A549 (cell line): ENCODE data around the gene SLC6A6. TPM values are rescaled to one million over a fixed set of nuclear protein-coding genes. Genes with fewer than 3 reads are reported as not detected.

ENCODE experiments used
- ATAC-seq, 2 experiments: fragments of 200-7000 bp in 1 of 2; fragments of >200 bp in 1 of 2; cut with Nextera tagmentation in 1 of 2; cut with Tn5 transposase in 1 of 2; 3 replicates each; pipeline versions ENCODE4 v1.8.0 to v1.9.1; 2018 to 2020; ENCODE audit warnings: mild to moderate bottlenecking in 1 of 2, moderate library complexity in 1 of 2
- CTCF ChIA-PET: fragments of 300-600 bp; sonication (Branson Sonifier 250); formaldehyde crosslinking; extraction: SDS; loops from one replicate; lab custom pipeline; 2021; ENCODE audit warnings: antibody characterized with exemption, inconsistent platforms; lab: Yijun Ruan, JAX
- POLR2A ChIA-PET: fragments of 350-600 bp; formaldehyde crosslinking; extraction: SDS; loops from one replicate; lab custom pipeline; 2021; ENCODE audit warnings: antibody characterized with exemption, inconsistent platforms; lab: Yijun Ruan, JAX
- DNase-seq, 2 experiments: peaks; one replicate each; pipeline versions ENCODE4 v3.0.0 to v3.0.0-alpha.2; 2011 to 2016; ENCODE audit warnings: low read depth in 1 of 2, low spot score in 1 of 2
- FAIRE-seq: peaks from 2 replicates; lab custom pipeline; 2011; peaks lifted over from hg19 to GRCh38; lab: Jason Lieb, UNC
- H3K27ac ChIP-seq, 2 experiments: fragments of >200 bp; sonication (Bioruptor Twin); formaldehyde crosslinking; 3 replicates each; pipeline ENCODE4 v1.5.1; 2016 to 2017
- H3K4me1 ChIP-seq: fragments of >200 bp; sonication (Bioruptor Twin); formaldehyde crosslinking; 3 replicates; pipeline ENCODE4 v1.6.1; 2016
- H3K4me2 ChIP-seq: fragments of >200 bp; sonication (Bioruptor Twin); formaldehyde crosslinking; 3 replicates; pipeline ENCODE4 v1.6.1; 2016
- H3K4me3 ChIP-seq: fragments of >200 bp; sonication (Bioruptor Twin); formaldehyde crosslinking; 3 replicates; pipeline ENCODE4 v1.5.1; 2016
- H3K9me3 ChIP-seq: fragments of >200 bp; sonication (Bioruptor Twin); formaldehyde crosslinking; 3 replicates; pipeline ENCODE4 v1.6.1; 2016
- ATOH8 ChIP-seq: fragments of 250-450 bp; sonication (Bioruptor Pico); IDR thresholded peaks from 2 replicates; pipeline ENCODE4 v1.5.0; 2020; ENCODE audit warnings: low read depth, mild to moderate bottlenecking, moderate library complexity
- CBX2 ChIP-seq: fragments of 200-600 bp; sonication (generic); IDR thresholded peaks from 2 replicates; pipeline ENCODE4 v1.6.1; 2016; ENCODE audit warnings: low read depth, mild to moderate bottlenecking, borderline replicate concordance
- CBX8 ChIP-seq: fragments of 200-600 bp; sonication (generic); IDR thresholded peaks from 2 replicates; pipeline ENCODE4 v1.6.1; 2016
- CEBPB ChIP-seq, 2 experiments: fragments of >200 bp in 1 of 2; sonication (Bioruptor Twin) in 1 of 2; formaldehyde crosslinking in 1 of 2; IDR thresholded peaks; 2 replicates each; pipeline ENCODE4 v1.6.1; 2012 to 2016
- EHF ChIP-seq: fragments of 250-450 bp; sonication (Bioruptor Pico); IDR thresholded peaks from 2 replicates; pipeline ENCODE4 v1.5.0; 2020; ENCODE audit warnings: mild to moderate bottlenecking
- EHMT2 ChIP-seq: fragments of 200-600 bp; sonication (generic); IDR thresholded peaks from 2 replicates; pipeline ENCODE4 v1.6.1; 2016; ENCODE audit warnings: antibody characterized with exemption, low read depth, mild to moderate bottlenecking, moderate library complexity
- EP300 ChIP-seq, 2 experiments: fragments of >200 bp; sonication (Bioruptor Twin); formaldehyde crosslinking; IDR thresholded peaks; 2 replicates in 1 of 2; 3 replicates in 1 of 2; pipeline ENCODE4 v1.6.1; 2016 to 2017
- ESRRA ChIP-seq: fragments of 150-350 bp; IDR thresholded peaks from 2 replicates; pipeline ENCODE4 v1.6.1; 2014; ENCODE audit warnings: mild to moderate bottlenecking, low read length, borderline replicate concordance
- HOXA7 ChIP-seq: fragments of 250-450 bp; sonication (Bioruptor Pico); IDR thresholded peaks from 2 replicates; pipeline ENCODE4 v1.5.0; 2020; ENCODE audit warnings: mild to moderate bottlenecking, moderate library complexity
- JUNB ChIP-seq: fragments of >200 bp; sonication (Bioruptor Twin); formaldehyde crosslinking; IDR thresholded peaks from 2 replicates; pipeline ENCODE4 v1.6.1; 2016
- KDM1A ChIP-seq: fragments of 200-600 bp; sonication (generic); IDR thresholded peaks from 2 replicates; pipeline ENCODE4 v1.6.1; 2016; ENCODE audit warnings: low read depth, mild to moderate bottlenecking
- NFE2L2 ChIP-seq: fragments of 150-350 bp; conservative IDR thresholded peaks from 2 replicates; pipeline ENCODE4 v1.6.1; 2014; ENCODE audit warnings: low read length
- NPAS2 ChIP-seq: fragments of 250-450 bp; sonication (Bioruptor Pico); IDR thresholded peaks from 2 replicates; pipeline ENCODE4 v1.8.0; 2022; ENCODE audit warnings: mild to moderate bottlenecking, moderate library complexity, borderline replicate concordance
- PBX3 ChIP-seq: IDR thresholded peaks from 2 replicates; pipeline ENCODE4 v1.6.1; 2012
- PHF8 ChIP-seq: fragments of 200-600 bp; sonication (generic); IDR thresholded peaks from 2 replicates; pipeline ENCODE4 v1.6.1; 2016; ENCODE audit warnings: low read depth, mild to moderate bottlenecking, antibody characterized with exemption, moderate library complexity, borderline replicate concordance
- POLR2AphosphoS2 ChIP-seq: conservative IDR thresholded peaks from 2 replicates; pipeline ENCODE4 v1.6.1; 2012; ENCODE audit warnings: low read length, improper control_type of control experiment, inconsistent platforms
- RAD21 ChIP-seq, 2 experiments: fragments of >200 bp in 1 of 2; sonication (Bioruptor Twin) in 1 of 2; formaldehyde crosslinking in 1 of 2; IDR thresholded peaks in 1 of 2; conservative IDR thresholded peaks in 1 of 2; 2 replicates in 1 of 2; 3 replicates in 1 of 2; pipeline ENCODE4 v1.6.1; 2012 to 2018; ENCODE audit warnings: inconsistent platforms in 1 of 2
- RCOR1 ChIP-seq: fragments of 150-350 bp; IDR thresholded peaks from 2 replicates; pipeline ENCODE4 v1.6.1; 2014; ENCODE audit warnings: antibody characterized with exemption, low read length, low read depth
- RNF2 ChIP-seq: fragments of 200-600 bp; sonication (generic); IDR thresholded peaks from 2 replicates; pipeline ENCODE4 v1.6.1; 2016; ENCODE audit warnings: low read depth, mild to moderate bottlenecking, antibody characterized with exemption, moderate library complexity, borderline replicate concordance
- SREBF2 ChIP-seq: fragments of 450-650 bp; IDR thresholded peaks from 2 replicates; pipeline ENCODE4 v1.6.1; 2014; ENCODE audit warnings: mild to moderate bottlenecking, moderate library complexity
- TFCP2L1 ChIP-seq: fragments of 250-450 bp; sonication (Bioruptor Pico); IDR thresholded peaks from 2 replicates; pipeline ENCODE4 v1.5.0; 2021; ENCODE audit warnings: mild to moderate bottlenecking
- ZNF302 ChIP-seq: fragments of 250-450 bp; sonication (Bioruptor Pico); IDR thresholded peaks from 2 replicates; pipeline ENCODE4 v1.9.0; 2021; ENCODE audit warnings: inconsistent platforms, mild to moderate bottlenecking, moderate library complexity
- ZSCAN20 ChIP-seq: fragments of 250-450 bp; sonication (Bioruptor Pico); IDR thresholded peaks from 2 replicates; pipeline ENCODE4 v1.8.0; 2022; ENCODE audit warnings: mild to moderate bottlenecking, moderate library complexity
- WGBS: methylation state at CpG from one replicate; pipeline ENCODE4 v1.1.6; 2017; ENCODE audit errors: missing lambda C conversion rate; 5-methylcytosine and 5-hydroxymethylcytosine counted together
- polyA plus RNA-seq, 4 experiments: library from polyadenylated mRNA; depleted of rRNA in 3 of 4; stranded (reverse); fragments of >200 nt; fragmentation: RNase III in 1 of 4; extraction: RNeasy Plus Mini Kit Qiagen cat#74134 plus additional on column Dnase treatment in 1 of 4; gene quantifications; 2 replicates in 3 of 4; 3 replicates in 1 of 4; pipeline ENCODE4 v1.2.3, GENCODE V29; 2011 to 2017
- TF ChIP-seq, protein P1 (sequence below): fragments of 150-350 bp; IDR thresholded peaks from 2 replicates; pipeline ENCODE4 v1.6.1; 2014; ENCODE audit warnings: low read depth, mild to moderate bottlenecking, low read length
- TF ChIP-seq, protein P2 (sequence below): fragments of 200-600 bp; sonication (generic); IDR thresholded peaks from 2 replicates; pipeline ENCODE4 v1.6.1; 2016; ENCODE audit warnings: antibody characterized with exemption, mild to moderate bottlenecking, moderate library complexity

Gene SLC6A6
- polyA plus RNA-seq, 2 of the 4 experiments (the other 2 are of a cell fraction) = 73.3 to 73.8 TPM

DNA sequence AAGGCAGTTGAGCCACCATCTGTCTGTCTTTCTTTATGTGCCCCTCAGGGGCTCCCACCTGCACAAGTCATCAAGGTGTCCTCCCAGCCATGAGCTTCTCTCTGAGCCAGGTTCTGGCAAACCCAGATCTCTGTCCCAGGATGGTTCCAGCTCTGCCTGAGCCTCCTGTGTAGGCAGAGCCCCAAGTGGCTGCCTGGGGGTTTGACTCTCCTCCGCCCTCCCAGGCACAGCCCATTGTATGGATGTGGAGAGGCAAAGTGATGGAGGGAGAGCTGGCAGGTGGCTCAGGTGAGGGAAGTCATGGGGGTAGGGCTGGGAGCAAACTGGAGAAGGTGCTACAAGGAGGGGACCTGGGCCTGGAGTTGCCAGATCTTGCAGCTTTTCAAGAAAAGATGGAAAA is 80.9 kb downstream of the SLC6A6 start:
- POLR2A ChIA-PET = no interaction called here
- Histone ChIP-seq H3K4me3 (no peak overlapping the region), H3K4me2 (no peak overlapping the region), H3K9me3 (no peaks in the 10 kb centered on the region), H3K4me1 (0 out of 3 replicates have a peak, but pooled peaks cover 3% of the 10 kb centered on the region), H3K27ac (no peak overlapping the region)
- CTCF ChIA-PET = interaction anchor here (0.8 to 1.9 kb wide), 3 partner anchors 15 to 280 kb away, joined by 3 to 11 read pairs (median 6); no protein-coding TSS in a partner anchor
- ATAC-seq (no peak), DNase-seq (no peak), FAIRE-seq (no peak)
- TF ChIP-seq HOXA7 (CRISPR knock-in tag) = no peak
- TF ChIP-seq CBX8 = no peak
- no peak for TF ChIP-seq CBX2
- no peak for TF ChIP-seq EHMT2
- TF ChIP-seq NFE2L2 = no peak
- no peak for TF ChIP-seq PBX3
- TF ChIP-seq CEBPB (IDR thresholded peaks at IDR 0.05) = no peak
- no peak for TF ChIP-seq RCOR1
- no peak for TF ChIP-seq RAD21 (conservative IDR thresholded peaks at IDR 0.05 in 1 of 2, IDR thresholded peaks at IDR 0.05 in 1 of 2)
- TF ChIP-seq SREBF2 = no peak
- TF ChIP-seq ZNF302 (CRISPR knock-in tag) = no peak
- TF ChIP-seq, protein P1, sequence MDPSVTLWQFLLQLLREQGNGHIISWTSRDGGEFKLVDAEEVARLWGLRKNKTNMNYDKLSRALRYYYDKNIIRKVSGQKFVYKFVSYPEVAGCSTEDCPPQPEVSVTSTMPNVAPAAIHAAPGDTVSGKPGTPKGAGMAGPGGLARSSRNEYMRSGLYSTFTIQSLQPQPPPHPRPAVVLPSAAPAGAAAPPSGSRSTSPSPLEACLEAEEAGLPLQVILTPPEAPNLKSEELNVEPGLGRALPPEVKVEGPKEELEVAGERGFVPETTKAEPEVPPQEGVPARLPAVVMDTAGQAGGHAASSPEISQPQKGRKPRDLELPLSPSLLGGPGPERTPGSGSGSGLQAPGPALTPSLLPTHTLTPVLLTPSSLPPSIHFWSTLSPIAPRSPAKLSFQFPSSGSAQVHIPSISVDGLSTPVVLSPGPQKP = no peak
- TF ChIP-seq POLR2AphosphoS2 = no peak
- TF ChIP-seq PHF8 = no peak
- TF ChIP-seq NPAS2 (CRISPR knock-in tag) = no peak
- TF ChIP-seq TFCP2L1 (CRISPR knock-in tag) = no peak
- TF ChIP-seq, protein P2, sequence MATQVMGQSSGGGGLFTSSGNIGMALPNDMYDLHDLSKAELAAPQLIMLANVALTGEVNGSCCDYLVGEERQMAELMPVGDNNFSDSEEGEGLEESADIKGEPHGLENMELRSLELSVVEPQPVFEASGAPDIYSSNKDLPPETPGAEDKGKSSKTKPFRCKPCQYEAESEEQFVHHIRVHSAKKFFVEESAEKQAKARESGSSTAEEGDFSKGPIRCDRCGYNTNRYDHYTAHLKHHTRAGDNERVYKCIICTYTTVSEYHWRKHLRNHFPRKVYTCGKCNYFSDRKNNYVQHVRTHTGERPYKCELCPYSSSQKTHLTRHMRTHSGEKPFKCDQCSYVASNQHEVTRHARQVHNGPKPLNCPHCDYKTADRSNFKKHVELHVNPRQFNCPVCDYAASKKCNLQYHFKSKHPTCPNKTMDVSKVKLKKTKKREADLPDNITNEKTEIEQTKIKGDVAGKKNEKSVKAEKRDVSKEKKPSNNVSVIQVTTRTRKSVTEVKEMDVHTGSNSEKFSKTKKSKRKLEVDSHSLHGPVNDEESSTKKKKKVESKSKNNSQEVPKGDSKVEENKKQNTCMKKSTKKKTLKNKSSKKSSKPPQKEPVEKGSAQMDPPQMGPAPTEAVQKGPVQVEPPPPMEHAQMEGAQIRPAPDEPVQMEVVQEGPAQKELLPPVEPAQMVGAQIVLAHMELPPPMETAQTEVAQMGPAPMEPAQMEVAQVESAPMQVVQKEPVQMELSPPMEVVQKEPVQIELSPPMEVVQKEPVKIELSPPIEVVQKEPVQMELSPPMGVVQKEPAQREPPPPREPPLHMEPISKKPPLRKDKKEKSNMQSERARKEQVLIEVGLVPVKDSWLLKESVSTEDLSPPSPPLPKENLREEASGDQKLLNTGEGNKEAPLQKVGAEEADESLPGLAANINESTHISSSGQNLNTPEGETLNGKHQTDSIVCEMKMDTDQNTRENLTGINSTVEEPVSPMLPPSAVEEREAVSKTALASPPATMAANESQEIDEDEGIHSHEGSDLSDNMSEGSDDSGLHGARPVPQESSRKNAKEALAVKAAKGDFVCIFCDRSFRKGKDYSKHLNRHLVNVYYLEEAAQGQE = no peak
- WGBS = 100% methylated on average over 1 of the region's 1 CpG

DNA sequence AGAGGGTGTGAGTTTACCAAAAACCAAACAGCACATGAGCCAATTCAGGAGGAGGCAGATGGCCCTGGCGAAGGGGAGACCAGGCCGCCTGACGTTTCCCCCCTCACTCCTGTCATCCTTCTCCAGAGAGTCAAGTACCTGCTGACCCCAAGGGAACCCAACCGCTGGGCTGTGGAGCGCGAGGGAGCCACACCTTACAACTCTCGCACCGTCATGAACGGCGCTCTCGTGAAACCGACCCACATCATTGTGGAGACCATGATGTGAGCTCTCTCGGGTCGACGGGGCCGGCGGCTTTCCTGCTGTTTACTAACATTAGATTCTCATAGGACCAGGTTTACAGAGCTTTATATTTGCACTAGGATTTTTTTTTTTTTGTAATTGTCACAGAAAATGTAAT is 82.3 kb downstream of the SLC6A6 start:
- ChIA-PET POLR2A (no interaction called here), CTCF (interaction anchor here (0.9 to 1.2 kb wide), 2 partner anchors 16 to 63 kb away, joined by 3 read pairs; no protein-coding TSS in a partner anchor)
- FAIRE-seq (no peak), DNase-seq (no peak), ATAC-seq (no peak)
- WGBS = 93% methylated on average over 17 of the region's 17 CpGs
- H3K27ac ChIP-seq = no peak overlapping the region
- H3K9me3 ChIP-seq = no peaks in the 10 kb centered on the region
- H3K4me2 ChIP-seq = no peak overlapping the region
- 0 out of 3 replicates have a peak, but pooled peaks cover 3% of the 10 kb centered on the region for H3K4me1 ChIP-seq
- H3K4me3 ChIP-seq = no peak overlapping the region
- no peak for TF ChIP-seq JUNB
- no peak for TF ChIP-seq PBX3
- no peak for TF ChIP-seq RCOR1
- TF ChIP-seq, protein P2 = no peak
- TF ChIP-seq EP300 (IDR thresholded peaks at IDR 0.05) = no peak
- no peak for TF ChIP-seq ESRRA
- no peak for TF ChIP-seq EHF (CRISPR knock-in tag)
- TF ChIP-seq RNF2 = no peak
- no peak for TF ChIP-seq ATOH8 (CRISPR knock-in tag)
- TF ChIP-seq ZSCAN20 (CRISPR knock-in tag) = no peak
- no peak for TF ChIP-seq KDM1A
